GM23338 (cell line): ENCODE results near the gene RPTOR. TPM values are rescaled to one million over a fixed set of nuclear protein-coding genes. Genes with fewer than 3 reads are reported as not detected.

Source experiments
- ATAC-seq: fragments of 200-7000 bp; cut with Tn5 transposase; 3 replicates; pipeline ENCODE4 v1.9.1; 2020
- DNase-seq: peaks from one replicate; pipeline ENCODE4 v3.0.0-alpha.2; 2015; ENCODE audit warnings: low spot score
- H2AFZ ChIP-seq: fragments of 200-600 bp; sonication (generic); 2 replicates; pipeline ENCODE4 v1.8.0; 2016; ENCODE audit warnings: antibody characterized with exemption, mild to moderate bottlenecking, moderate library complexity
- H3F3A ChIP-seq: fragments of 200-600 bp; sonication (generic); replicated peaks from 2 replicates; pipeline ENCODE4 v1.8.0; 2017; ENCODE audit warnings: antibody characterized with exemption, mixed run types, low read depth
- H3K27ac ChIP-seq: fragments of 200-600 bp; sonication (generic); 2 replicates; pipeline ENCODE4 v1.6.1; 2016; ENCODE audit warnings: low read depth
- H3K27me3 ChIP-seq: fragments of 200-600 bp; sonication (generic); 2 replicates; pipeline ENCODE4 v1.8.0; 2016; ENCODE audit warnings: mild to moderate bottlenecking, mixed run types, moderate library complexity; ENCODE audit not compliant: insufficient read depth
- H3K36me3 ChIP-seq: fragments of 200-600 bp; sonication (generic); 2 replicates; pipeline ENCODE4 v1.8.0; 2016; ENCODE audit warnings: mild to moderate bottlenecking; ENCODE audit not compliant: insufficient read depth
- H3K4me1 ChIP-seq: fragments of 200-600 bp; sonication (generic); 2 replicates; pipeline ENCODE4 v1.8.0; 2016; ENCODE audit warnings: mild to moderate bottlenecking, moderate library complexity; ENCODE audit not compliant: insufficient read depth
- H3K4me2 ChIP-seq: fragments of 200-600 bp; sonication (generic); 2 replicates; pipeline ENCODE4 v1.7.1; 2017; ENCODE audit warnings: mixed run types
- H3K4me3 ChIP-seq: fragments of 200-600 bp; sonication (generic); 2 replicates; pipeline ENCODE4 v1.6.1; 2016; ENCODE audit warnings: mixed run types
- H3K79me2 ChIP-seq: fragments of 200-600 bp; sonication (generic); replicated peaks from 2 replicates; pipeline ENCODE4 v1.8.0; 2017; ENCODE audit warnings: mild to moderate bottlenecking; ENCODE audit not compliant: insufficient read depth
- H3K9me2 ChIP-seq: fragments of 200-600 bp; sonication (generic); 2 replicates; pipeline ENCODE4 v1.8.0; 2017; ENCODE audit not compliant: insufficient read depth
- H4K20me1 ChIP-seq: fragments of 200-600 bp; sonication (generic); replicated peaks from 2 replicates; pipeline ENCODE4 v1.8.0; 2017; ENCODE audit warnings: mild to moderate bottlenecking; ENCODE audit not compliant: insufficient read depth
- H3K27ac Mint-ChIP-seq: 2 replicates; pipeline ENCODE4 v1.8.0; 2020; ENCODE audit warnings: inconsistent platforms, mild to moderate bottlenecking, moderate library complexity, mixed read lengths
- H3K27me3 Mint-ChIP-seq: 3 replicates; pipeline ENCODE4 v1.8.0; 2022; ENCODE audit warnings: low read depth, mild to moderate bottlenecking, moderate library complexity, mixed read lengths, inconsistent platforms; ENCODE audit not compliant: insufficient read depth, poor library complexity
- H3K36me3 Mint-ChIP-seq: 3 replicates; pipeline ENCODE4 v1.8.0; 2021; ENCODE audit warnings: low read depth, mild to moderate bottlenecking, inconsistent platforms, moderate library complexity, mixed read lengths
- H3K4me1 Mint-ChIP-seq: 3 replicates; pipeline ENCODE4 v1.8.0; 2020; ENCODE audit warnings: mild to moderate bottlenecking, inconsistent platforms, mixed read lengths
- H3K4me3 Mint-ChIP-seq: 3 replicates; pipeline ENCODE4 v1.8.0; 2021; ENCODE audit warnings: moderate library complexity, mild to moderate bottlenecking, inconsistent platforms, mixed read lengths
- H3K9me3 Mint-ChIP-seq: 3 replicates; pipeline ENCODE4 v1.8.0; 2020; ENCODE audit warnings: moderate library complexity, mild to moderate bottlenecking, inconsistent platforms, mixed read lengths
- CREB1 ChIP-seq: fragments of 250-450 bp; sonication (Bioruptor Pico); IDR thresholded peaks from 2 replicates; pipeline ENCODE4 v1.5.0; 2020; ENCODE audit warnings: low read depth, mild to moderate bottlenecking, moderate library complexity
- EZH2 ChIP-seq: fragments of 200-600 bp; sonication (generic); IDR thresholded peaks from one replicate; pipeline ENCODE4 v1.8.0; 2017; ENCODE audit warnings: antibody characterized with exemption, mild to moderate bottlenecking, low read depth; ENCODE audit not compliant: unreplicated experiment
- EZH2phosphoT487 ChIP-seq: fragments of 200-600 bp; sonication (generic); IDR thresholded peaks from one replicate; pipeline ENCODE4 v1.8.1; 2018; ENCODE audit warnings: antibody characterized with exemption; ENCODE audit not compliant: unreplicated experiment
- JUNB ChIP-seq: IDR thresholded peaks from one replicate; pipeline ENCODE4 v1.6.1; 2016; ENCODE audit warnings: antibody characterized with exemption; ENCODE audit not compliant: unreplicated experiment
- NANOG ChIP-seq: IDR thresholded peaks from 2 replicates; pipeline ENCODE4 v1.6.1; 2016; ENCODE audit warnings: antibody characterized with exemption, borderline replicate concordance
- POLR2AphosphoS5 ChIP-seq: IDR thresholded peaks from 2 replicates; pipeline ENCODE4 v1.6.1; 2016; ENCODE audit warnings: antibody characterized with exemption, low read depth
- REST ChIP-seq: IDR thresholded peaks from one replicate; pipeline ENCODE4 v1.6.1; 2018; ENCODE audit warnings: antibody characterized with exemption; ENCODE audit not compliant: unreplicated experiment
- ZNF114 ChIP-seq: fragments of 250-450 bp; sonication (Bioruptor Pico); IDR thresholded peaks from 2 replicates; pipeline ENCODE4 v1.5.0; 2020; ENCODE audit warnings: mild to moderate bottlenecking, moderate library complexity
- ZNF331 ChIP-seq: fragments of 250-450 bp; sonication (Bioruptor Pico); IDR thresholded peaks from 2 replicates; pipeline ENCODE4 v1.5.0; 2020; ENCODE audit warnings: low read depth, mild to moderate bottlenecking, moderate library complexity
- ZNF462 ChIP-seq: fragments of 250-450 bp; sonication (Bioruptor Pico); IDR thresholded peaks from 2 replicates; pipeline ENCODE4 v1.5.0; 2020; ENCODE audit warnings: mild to moderate bottlenecking, moderate library complexity
- polyA plus RNA-seq: library from polyadenylated mRNA; unstranded; fragments of >200 nt; fragmentation: Nextera tagmentation; extraction: Ambion mirVana; gene quantifications from 2 replicates; pipeline ENCODE4 v1.2.1, GENCODE V29; 2016
- total RNA-seq: library from RNA; depleted of rRNA; stranded (reverse); fragments of >200 nt; shearing (Covaris generic); gene quantifications from 2 replicates; pipeline ENCODE4 v1.2.3, GENCODE V29; 2014
- TF ChIP-seq, protein P1 (sequence below): IDR thresholded peaks from 2 replicates; pipeline ENCODE4 v1.6.1; 2016; ENCODE audit warnings: antibody characterized with exemption
- TF ChIP-seq, protein P2 (sequence below), 2 experiments: fragments of 200-600 bp in 1 of 2; sonication (generic) in 1 of 2; conservative IDR thresholded peaks; 2 replicates each; pipeline versions ENCODE4 v1.5.1 to v1.6.1; 2016 to 2017; ENCODE audit warnings: antibody characterized with exemption in 2 of 2, low read depth in 2 of 2, mild to moderate bottlenecking in 2 of 2, moderate library complexity in 1 of 2

RPTOR gene
- total and polyA plus RNA-seq, 2 experiments from 2014 or later, result 9.5 to 38.0 TPM

- TF ChIP-seq ZNF462 (CRISPR knock-in tag), result no peak
- TF ChIP-seq JUNB, result no peak
- TF ChIP-seq POLR2AphosphoS5, result no peak
- no peak for TF ChIP-seq NANOG
- no peak for TF ChIP-seq ZNF114
Measured at GRCh38 chr17:80588702-80589383, 44.2 kb downstream of the RPTOR start (continued).

DNA sequence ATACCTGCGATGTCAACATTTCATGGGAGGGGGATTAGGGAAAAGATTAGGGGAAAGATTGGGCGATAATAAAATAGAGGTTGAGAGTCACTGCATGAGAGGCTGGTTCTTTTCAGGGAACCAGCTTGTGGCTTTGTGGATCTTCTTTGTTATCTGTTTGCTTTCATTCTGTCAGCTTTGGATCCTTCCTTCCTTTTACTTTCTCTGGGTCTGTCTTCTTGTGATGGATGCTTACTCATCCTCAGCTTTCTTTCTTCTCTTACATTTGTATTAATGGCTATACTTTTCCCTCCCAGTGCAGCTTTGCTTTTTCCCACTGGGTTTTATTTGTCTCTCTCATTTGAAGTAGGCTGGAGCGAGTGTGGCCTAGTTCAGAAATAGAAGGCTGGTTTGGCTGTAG lies 47.1 kb downstream of the RPTOR start:
- ATAC-seq, result no peak
- Histone ChIP-seq H3K27me3 (no peaks in the 10 kb centered on the region), H3K27ac (peak overlapping the region; percentile 50; the same call in 1 of the 2 replicates), H3K79me2 (peaks cover 88% of the 10 kb centered on the region), H3K4me3 (no peak overlapping the region), H4K20me1 (peaks cover 43% of the 10 kb centered on the region), H3K36me3 (no peaks in the 10 kb centered on the region), H3K4me2 (no peak overlapping the region), H3F3A (no peaks in the 10 kb centered on the region), H3K9me2 (no peaks in the 10 kb centered on the region), H2AFZ (no peak overlapping the region), H3K4me1 (no peaks in the 10 kb centered on the region; the same call in 1 of the 2 replicates)
- Mint-ChIP-seq H3K4me1 (peaks cover 27% of the 10 kb centered on the region), H3K27ac (no peak overlapping the region), H3K9me3 (no peaks in the 10 kb centered on the region; the same call in 2 of the 3 replicates), H3K36me3 (no peaks in the 10 kb centered on the region), H3K4me3 (no peak overlapping the region), H3K27me3 (no peaks in the 10 kb centered on the region)
- no peak for DNase-seq
- no peak for TF ChIP-seq CREB1 (CRISPR knock-in tag)
- no peak for TF ChIP-seq POLR2AphosphoS5
- TF ChIP-seq ZNF114, result no peak
- no peak for TF ChIP-seq ZNF331 (CRISPR knock-in tag)
- no peak for TF ChIP-seq EZH2
- TF ChIP-seq REST, result no peak
- TF ChIP-seq, protein P1, sequence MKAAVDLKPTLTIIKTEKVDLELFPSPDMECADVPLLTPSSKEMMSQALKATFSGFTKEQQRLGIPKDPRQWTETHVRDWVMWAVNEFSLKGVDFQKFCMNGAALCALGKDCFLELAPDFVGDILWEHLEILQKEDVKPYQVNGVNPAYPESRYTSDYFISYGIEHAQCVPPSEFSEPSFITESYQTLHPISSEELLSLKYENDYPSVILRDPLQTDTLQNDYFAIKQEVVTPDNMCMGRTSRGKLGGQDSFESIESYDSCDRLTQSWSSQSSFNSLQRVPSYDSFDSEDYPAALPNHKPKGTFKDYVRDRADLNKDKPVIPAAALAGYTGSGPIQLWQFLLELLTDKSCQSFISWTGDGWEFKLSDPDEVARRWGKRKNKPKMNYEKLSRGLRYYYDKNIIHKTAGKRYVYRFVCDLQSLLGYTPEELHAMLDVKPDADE, result no peak
- TF ChIP-seq NANOG, result no peak
- TF ChIP-seq EZH2phosphoT487, result no peak
- no peak for TF ChIP-seq JUNB
- TF ChIP-seq, protein P2, sequence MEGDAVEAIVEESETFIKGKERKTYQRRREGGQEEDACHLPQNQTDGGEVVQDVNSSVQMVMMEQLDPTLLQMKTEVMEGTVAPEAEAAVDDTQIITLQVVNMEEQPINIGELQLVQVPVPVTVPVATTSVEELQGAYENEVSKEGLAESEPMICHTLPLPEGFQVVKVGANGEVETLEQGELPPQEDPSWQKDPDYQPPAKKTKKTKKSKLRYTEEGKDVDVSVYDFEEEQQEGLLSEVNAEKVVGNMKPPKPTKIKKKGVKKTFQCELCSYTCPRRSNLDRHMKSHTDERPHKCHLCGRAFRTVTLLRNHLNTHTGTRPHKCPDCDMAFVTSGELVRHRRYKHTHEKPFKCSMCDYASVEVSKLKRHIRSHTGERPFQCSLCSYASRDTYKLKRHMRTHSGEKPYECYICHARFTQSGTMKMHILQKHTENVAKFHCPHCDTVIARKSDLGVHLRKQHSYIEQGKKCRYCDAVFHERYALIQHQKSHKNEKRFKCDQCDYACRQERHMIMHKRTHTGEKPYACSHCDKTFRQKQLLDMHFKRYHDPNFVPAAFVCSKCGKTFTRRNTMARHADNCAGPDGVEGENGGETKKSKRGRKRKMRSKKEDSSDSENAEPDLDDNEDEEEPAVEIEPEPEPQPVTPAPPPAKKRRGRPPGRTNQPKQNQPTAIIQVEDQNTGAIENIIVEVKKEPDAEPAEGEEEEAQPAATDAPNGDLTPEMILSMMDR (conservative IDR thresholded peaks at IDR 0.05; ENCODE audit: low read depth in 2 of 2), result no peak
